Hematopoietic multipotent progenitor cell treated with erythropoietin and hydrocortisone succinate and interleukin-3 and kit ligand, for 6 days (in vitro differentiated cells): Measurements from ENCODE around the gene PIK3AP1.
"Not testable (repeated sequence)": the region's sequence is repeated elsewhere in the genome, so short reads cannot be mapped to it uniquely, and the experiment has no call there.

Experiments
- DNase-seq: peaks from one replicate; pipeline ENCODE4 v3.0.0-alpha.2; 2015

PIK3AP1 gene

GRCh38 chr10:96719850-96720421, 378 bp downstream of the PIK3AP1 start:
- DNase-seq = peak; percentile 95

GRCh38 chr10:96719200-96719599, 1.1 kb downstream of the PIK3AP1 start:
- DNase-seq = no peak

- no peak for DNase-seq
These were observed 1.9 kb downstream of the PIK3AP1 start for GRCh38 chr10:96718304-96718990.

GRCh38 chr10:96716390-96716789, 3.9 kb downstream of the PIK3AP1 start:
- DNase-seq = no peak

- no peak for DNase-seq
These were observed 5.5 kb downstream of the PIK3AP1 start for GRCh38 chr10:96714746-96715255.

GRCh38 chr10:96714031-96714590, 6.2 kb downstream of the PIK3AP1 start:
- DNase-seq = no peak

GRCh38 chr10:96712662-96713271, 7.5 kb downstream of the PIK3AP1 start:
- no peak for DNase-seq

GRCh38 chr10:96711048-96711728, 9.1 kb downstream of the PIK3AP1 start:
- DNase-seq = no peak

- DNase-seq = no peak
These were observed 10.8 kb downstream of the PIK3AP1 start for GRCh38 chr10:96709525-96709924.

- DNase-seq = no peak
These were observed 11.3 kb downstream of the PIK3AP1 start for GRCh38 chr10:96708996-96709395.

- peak; percentile 62 for DNase-seq
These were observed 11.9 kb downstream of the PIK3AP1 start for GRCh38 chr10:96708456-96708855.

GRCh38 chr10:96706331-96706853, 13.9 kb downstream of the PIK3AP1 start:
- DNase-seq = no peak

GRCh38 chr10:96705134-96705533, 15.2 kb downstream of the PIK3AP1 start:
- no peak for DNase-seq

- no peak for DNase-seq
These were observed 15.8 kb downstream of the PIK3AP1 start for GRCh38 chr10:96704563-96704962.

- DNase-seq = no peak
These were observed 17.0 kb downstream of the PIK3AP1 start for GRCh38 chr10:96703358-96703757.

- DNase-seq = no peak
These were observed 19.0 kb downstream of the PIK3AP1 start for GRCh38 chr10:96701265-96701664.

- peak; percentile 70 for DNase-seq
These were observed 19.8 kb downstream of the PIK3AP1 start for GRCh38 chr10:96700374-96701099.

- DNase-seq = no peak
These were observed 20.7 kb downstream of the PIK3AP1 start for GRCh38 chr10:96699613-96700012.

GRCh38 chr10:96698305-96698704, 22.0 kb downstream of the PIK3AP1 start:
- not testable (repeated sequence) for DNase-seq

- no peak for DNase-seq
These were observed 22.9 kb downstream of the PIK3AP1 start for GRCh38 chr10:96697438-96697837.

GRCh38 chr10:96696845-96697425, 23.4 kb downstream of the PIK3AP1 start:
- no peak for DNase-seq
